GM21390 (cell line): ENCODE data around the gene TRAF4.
A peak's percentile ranks its signal among the peaks of the same experiment; 100 is the strongest.

Experiments used
- ATAC-seq: cut with Tn5 transposase; IDR thresholded peaks from one replicate; pipeline ENCODE4 v1.9.1; 2021; ENCODE audit not compliant: unreplicated experiment

TRAF4 gene

DNA sequence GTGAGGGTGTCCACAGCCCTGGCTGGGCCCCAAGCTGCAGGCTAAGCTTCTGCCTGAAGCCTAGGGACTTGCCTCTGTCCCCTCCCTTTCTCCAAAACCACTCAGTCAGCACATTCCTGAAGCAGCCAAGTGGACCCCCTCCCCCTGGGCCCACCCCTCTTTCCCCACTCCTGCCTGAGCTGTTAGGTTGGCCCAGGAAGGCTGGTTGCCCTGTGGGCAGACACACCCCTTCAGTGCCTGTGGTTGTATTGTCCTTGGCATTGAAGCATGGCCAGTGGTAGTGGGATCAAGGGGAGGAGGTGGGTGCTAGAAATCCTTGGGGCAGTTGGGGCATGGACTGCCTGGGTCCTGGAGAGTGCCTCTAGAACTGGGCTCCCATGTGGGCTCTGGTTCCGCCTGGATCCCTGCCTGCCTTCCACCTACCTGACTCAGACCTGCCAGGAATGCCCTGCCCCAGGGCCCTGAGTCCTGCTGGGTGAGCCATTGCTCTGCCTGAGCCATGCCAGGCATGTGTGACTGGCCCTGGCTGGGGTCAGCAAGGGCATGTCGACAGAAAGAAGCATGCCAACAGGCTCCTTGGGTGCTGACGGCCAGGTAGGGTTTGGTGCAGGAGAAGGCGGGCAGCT is 2.1 kb downstream of the TRAF4 start:
- no peak for ATAC-seq

DNA sequence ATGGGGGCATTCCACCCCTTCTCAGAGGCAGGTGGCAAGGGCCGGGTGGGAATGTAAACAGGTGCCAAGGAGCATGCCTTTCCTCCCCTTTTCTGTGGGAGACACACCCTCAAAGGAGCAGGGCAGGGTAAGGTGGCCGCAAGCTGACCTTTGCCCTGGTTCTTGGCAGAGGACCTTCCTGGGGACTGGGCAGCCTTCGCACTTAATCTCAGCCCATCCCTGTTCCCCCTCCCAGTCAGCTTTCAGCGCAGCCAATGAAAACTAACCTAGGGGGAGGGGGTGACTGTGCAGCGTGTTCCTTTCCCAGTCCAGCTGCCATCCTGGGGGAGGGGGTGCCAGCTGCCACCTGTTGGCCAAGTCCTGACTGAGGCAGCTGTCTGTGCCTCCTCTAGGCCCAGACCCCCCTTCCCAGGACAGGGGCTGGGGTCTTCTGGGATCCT is 2.8 kb downstream of the TRAF4 start:
- no peak for ATAC-seq

DNA sequence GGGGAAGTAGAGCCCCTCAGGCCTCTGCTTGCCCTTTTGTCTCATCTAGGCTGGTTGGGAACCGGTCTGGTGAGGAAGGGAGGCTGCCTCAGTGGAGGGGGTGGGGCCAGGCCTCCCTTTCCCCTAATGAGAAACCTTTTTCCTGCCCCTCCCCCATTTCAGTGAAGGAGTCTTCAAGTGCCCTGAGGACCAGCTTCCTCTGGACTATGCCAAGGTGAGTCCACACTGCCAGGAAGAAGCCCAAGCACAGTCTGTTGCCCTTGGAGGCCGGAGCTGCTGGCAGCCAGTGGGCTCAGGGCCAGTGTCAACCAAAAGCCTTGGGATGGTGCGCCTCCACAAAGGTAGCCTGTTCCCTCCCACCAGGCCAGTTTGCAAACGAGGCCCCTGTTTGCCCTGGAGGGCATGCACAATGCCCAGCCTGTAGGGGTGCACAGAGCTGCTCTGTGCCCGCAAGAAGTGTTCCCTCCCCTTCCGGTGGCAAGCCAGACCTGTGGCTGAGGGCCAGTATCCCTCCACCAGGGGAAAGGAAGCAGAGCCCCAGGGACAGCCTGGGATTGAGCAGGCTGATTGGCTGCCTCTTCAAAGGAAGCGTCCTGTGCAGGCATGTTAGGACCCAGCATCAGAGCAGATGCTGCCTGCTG is 3.4 kb downstream of the TRAF4 start:
- ATAC-seq: no peak

DNA sequence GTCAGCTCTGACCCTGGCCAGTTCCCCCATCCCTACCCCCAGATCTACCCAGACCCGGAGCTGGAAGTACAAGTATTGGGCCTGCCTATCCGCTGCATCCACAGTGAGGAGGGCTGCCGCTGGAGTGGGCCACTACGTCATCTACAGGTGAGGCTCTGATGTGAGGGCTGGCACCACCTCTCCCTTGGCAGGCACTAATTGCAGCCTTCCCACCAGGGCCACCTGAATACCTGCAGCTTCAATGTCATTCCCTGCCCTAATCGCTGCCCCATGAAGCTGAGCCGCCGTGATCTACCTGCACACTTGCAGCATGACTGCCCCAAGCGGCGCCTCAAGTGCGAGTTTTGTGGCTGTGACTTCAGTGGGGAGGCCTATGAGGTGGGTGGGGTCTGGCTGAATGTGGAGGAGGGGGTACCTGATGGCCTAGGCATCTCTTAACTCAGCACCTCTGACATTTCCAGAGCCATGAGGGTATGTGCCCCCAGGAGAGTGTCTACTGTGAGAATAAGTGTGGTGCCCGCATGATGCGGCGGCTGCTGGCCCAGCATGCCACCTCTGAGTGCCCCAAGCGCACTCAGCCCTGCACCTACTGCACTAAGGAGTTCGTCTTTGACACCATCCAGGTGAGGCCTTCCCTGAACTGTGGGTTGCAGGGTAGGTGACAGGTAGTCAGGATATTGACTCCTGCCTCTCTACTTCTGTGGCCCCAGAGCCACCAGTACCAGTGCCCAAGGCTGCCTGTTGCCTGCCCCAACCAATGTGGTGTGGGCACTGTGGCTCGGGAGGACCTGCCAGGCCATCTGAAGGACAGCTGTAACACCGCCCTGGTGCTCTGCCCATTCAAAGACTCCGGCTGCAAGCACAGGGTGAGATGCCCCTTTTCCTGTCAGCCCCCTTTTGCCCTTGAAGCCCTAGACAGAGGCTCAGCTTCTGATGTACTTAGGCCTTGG is 4.3 kb downstream of the TRAF4 start:
- ATAC-seq: no peak

DNA sequence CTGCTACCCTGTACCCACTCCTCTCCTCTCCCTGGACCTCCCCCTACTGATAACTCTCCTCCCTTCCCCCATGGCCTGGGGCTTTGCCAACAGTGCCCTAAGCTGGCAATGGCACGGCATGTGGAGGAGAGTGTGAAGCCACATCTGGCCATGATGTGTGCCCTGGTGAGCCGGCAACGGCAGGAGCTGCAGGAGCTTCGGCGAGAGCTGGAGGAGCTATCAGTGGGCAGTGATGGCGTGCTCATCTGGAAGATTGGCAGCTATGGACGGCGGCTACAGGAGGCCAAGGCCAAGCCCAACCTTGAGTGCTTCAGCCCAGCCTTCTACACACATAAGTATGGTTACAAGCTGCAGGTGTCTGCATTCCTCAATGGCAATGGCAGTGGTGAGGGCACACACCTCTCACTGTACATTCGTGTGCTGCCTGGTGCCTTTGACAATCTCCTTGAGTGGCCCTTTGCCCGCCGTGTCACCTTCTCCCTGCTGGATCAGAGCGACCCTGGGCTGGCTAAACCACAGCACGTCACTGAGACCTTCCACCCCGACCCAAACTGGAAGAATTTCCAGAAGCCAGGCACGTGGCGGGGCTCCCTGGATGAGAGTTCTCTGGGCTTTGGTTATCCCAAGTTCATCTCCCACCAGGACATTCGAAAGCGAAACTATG is 5.2 kb downstream of the TRAF4 start:
- no peak for ATAC-seq

DNA sequence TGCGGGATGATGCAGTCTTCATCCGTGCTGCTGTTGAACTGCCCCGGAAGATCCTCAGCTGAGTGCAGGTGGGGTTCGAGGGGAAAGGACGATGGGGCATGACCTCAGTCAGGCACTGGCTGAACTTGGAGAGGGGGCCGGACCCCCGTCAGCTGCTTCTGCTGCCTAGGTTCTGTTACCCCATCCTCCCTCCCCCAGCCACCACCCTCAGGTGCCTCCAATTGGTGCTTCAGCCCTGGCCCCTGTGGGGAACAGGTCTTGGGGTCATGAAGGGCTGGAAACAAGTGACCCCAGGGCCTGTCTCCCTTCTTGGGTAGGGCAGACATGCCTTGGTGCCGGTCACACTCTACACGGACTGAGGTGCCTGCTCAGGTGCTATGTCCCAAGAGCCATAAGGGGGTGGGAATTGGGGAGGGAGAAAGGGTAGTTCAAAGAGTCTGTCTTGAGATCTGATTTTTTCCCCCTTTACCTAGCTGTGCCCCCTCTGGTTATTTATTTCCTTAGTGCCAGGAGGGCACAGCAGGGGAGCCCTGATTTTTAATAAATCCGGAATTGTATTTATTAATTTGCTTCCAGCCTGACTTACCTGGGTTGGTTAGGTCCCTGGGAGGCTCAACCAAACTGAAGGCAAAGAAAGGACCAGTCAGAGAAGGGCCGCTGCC is 5.8 kb downstream of the TRAF4 start:
- ATAC-seq: no peak

DNA sequence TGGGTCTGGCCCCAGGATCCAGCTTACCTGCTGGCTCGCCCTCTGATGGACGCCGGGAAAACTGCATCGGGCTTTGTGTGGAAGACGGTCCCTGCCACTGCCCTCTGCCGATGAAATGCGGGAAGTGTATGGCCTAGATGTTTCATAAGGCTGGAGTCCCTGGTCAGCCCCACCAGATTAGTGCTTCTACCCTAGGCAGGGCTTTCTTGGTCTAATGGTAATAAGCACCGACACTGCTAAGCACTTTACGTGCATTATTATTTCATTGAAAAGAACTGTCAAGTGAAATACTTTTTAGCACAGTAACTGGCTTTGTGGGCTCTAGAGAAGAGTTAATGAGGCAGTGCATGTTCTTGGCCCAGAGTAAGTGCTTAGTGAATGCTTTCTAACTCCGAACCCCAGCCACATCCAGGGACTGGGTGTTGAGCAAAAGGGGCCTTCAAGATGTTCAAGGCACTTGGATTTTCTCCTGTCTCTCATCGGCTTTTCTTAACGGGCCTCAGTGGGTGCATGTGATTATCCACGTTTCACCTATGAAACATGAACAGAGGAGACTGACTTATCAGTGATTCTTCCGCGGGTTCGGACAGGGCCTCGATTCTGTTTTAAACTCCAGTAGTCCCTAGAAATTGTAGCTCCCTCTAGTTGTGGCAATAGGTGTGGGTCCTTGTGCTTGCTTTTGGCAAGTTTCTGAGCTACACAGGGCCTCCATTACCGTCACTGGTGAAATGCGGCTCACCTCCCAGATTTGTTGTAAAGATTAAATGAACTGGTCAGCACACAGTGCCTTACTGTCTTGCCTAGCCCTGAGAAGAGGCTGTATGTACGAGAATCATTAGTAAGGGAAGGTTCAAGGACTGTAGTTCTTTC is 6.6 kb downstream of the TRAF4 start:
- ATAC-seq: peak; percentile 65

DNA sequence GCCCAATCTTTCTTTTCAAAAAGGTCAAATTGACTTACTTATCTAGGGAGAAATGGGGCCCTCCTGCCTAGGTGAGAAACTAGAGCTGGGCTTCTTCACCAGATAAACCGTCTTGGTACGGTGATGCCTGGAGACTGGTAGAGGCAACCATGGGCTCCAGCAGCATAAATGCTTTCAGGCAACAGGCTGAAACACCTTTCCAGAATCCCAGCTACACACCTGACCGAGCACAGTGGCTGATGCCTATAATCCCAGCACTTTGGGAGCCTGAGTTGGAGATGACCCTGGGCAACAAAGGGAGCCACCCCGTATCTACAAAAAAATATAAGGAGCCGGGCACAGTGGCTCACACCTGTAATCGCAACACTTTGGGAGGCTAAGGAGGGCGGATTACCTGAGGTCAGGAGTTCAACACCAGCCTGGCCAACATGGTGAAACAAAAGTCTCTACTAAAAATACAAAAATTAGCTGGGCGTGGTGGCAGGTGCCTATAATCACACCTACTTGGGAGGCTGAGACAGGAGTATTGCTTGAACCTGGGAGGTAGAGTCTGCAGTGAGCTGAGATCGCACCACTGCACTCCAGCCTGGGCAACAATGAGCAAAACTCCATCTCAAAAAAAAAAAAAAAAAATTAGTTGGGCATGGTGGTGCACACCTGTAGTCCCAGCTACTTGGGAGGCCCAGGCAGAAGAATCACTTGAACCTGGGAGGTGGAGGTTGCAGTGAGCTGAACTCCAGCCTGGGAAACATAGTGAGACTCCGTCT is 8.0 kb downstream of the TRAF4 start:
- no peak for ATAC-seq

DNA sequence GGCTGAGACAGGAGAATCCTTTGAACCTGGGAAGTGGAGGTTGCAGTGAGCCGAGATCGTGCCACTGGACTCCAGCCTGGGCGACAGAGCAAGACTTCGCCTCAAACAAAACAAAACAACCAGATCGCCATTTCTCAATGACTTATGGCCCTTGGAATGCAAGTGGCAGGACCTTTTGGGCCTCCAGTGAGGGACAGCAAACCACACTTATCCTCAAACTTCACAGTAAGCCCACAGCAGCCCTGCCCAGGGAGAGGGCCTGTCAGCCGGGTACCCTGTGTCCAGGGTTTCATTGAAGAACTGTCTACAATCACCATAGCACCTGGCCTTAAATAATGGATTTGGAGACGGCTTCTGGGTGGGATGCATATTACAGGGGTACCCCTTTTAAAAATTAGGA is 11.7 kb downstream of the TRAF4 start:
- ATAC-seq: no peak

DNA sequence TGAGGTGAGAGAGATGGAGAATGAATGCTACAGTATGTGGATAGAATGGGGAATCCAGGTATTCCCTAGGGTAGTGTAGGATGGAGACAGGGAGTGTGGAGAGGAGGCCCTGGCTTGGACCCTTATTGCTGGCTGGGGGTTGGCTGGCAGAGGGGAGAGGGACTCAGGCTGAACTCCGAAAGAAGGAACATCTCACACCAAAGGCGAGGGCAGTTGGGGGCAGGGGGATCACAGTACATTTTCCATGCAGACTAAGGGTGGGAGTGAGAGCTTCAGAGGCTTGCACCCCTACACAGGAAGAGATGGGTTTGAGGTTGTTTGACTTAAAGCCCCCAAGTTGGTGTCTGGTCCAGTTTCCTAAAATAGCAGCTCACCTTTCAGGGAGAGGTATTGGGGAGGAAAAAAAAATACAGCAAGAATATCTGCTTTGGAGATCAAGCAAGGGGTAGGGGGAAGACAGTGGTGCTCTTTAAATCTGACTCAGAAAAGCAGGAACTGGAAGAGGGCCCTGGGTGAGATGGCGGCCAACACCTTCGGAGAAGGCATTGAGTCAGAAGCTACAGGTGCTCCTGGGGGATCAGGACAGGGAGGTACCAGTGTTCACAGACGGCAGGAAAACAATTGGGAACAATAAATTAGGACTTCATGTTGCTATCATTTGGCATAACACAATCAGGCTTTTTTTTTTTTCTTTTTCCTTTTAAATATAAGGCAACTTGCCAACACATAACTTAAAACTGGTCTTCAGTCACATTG is 12.4 kb downstream of the TRAF4 start:
- no peak for ATAC-seq

DNA sequence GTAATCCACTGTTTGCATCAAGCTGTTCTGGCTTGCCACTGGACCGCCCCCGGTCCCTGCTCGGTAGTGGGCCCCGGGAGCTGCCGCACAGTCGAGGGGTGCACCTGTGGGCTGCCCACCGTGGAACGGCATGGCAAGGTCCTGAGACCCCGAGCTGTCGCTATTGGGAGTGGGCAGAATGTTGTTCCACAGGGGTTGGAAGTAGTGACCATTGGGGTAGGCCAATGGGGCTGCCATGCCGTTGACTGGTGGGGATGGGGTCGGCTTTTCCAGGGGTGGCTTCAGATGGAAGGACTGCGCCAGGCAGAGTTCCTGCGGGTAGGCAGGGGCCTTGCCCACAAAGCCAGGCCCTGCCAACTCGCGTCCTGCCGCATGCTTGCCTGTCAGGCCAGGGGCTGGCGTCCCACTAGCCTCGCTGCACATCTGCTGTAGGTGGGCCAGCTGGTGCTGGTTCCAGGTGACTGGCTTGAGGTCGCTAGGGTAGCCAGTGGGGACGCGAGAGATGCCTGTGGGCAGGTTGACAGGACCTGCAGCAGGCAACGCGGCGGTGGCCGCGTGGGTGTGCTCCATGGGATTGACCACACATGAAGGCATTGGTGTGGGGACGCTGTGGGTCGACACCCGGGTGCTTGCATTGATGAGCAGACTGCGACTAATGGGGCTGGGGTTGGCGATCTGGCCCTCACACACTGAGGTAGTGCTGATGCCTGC is 14.8 kb downstream of the TRAF4 start:
- ATAC-seq: no peak

DNA sequence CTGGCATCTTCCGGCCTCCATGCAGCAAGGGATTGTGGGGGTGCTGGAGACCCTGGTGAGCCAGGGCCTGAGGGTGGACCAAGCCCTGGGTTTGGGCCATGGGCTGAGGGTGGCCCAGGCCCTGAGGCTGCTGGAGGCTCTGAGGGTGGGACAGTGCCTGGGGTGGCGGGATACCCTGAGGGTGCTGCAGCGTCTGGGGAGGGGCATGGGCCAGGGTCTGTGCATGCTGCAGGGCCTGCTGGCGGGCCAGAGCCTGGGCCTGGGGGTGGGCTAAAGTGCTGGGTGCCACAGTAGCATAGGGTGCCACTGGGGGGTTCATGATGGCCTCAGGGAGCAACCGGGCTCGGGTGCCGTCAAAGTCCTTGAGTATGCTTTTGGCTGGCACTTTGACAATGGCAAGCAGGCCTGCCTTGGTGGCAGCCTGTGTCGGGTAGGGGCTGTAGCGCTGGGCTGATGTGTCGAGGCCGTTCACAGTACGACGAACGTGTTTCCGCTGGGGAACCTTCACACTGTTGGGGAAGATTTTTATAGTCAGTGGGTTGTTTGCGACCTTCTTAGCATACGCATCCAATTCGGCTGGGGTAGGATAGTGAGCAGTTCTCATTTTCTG is 15.6 kb downstream of the TRAF4 start:
- ATAC-seq: no peak

DNA sequence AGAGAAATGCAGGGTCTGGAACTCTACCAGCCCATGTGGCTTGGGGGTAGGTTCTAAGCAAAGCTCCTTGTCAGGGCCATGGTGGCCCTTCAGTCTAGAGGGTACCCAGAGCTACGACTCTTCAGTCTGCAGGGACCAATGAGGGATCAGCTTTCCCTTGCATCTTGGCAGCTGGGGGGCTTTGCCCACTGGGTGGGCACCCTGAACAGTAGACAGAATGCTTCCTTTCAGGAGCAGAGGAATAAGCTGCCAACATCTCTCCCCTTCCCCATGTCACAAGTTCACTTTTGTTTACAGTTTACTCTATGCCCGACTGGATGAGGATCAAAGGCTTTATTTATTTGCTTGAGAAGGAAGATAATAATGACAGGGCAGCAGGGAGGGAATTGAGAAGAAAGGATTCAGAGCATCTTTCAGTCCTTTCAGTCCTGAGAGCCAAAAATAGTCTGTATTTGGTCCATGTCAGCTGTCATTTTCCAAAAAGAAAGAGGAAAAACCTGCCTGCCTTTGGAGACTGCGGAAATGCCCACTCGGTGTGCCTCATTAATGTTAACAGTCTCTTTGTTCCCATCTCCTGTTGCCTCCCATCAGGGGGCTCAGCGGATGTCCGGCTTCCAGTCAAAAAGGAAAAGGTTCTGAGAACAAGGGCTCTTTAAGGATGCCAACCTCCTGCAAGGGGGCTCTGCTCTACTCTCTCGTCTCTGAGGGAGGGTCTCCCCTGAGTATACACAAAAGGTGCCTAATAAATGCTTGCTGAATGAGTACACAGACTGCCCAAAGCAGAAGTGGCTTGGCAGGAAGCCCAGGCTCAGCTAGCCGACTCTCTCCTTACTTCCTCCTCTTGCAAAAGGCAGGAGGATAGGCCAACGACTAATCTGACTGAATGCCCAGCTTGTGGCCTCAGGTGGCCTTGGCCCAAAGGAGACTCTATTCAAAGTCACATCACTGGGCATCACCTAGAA is 17.1 kb downstream of the TRAF4 start:
- ATAC-seq: no peak

DNA sequence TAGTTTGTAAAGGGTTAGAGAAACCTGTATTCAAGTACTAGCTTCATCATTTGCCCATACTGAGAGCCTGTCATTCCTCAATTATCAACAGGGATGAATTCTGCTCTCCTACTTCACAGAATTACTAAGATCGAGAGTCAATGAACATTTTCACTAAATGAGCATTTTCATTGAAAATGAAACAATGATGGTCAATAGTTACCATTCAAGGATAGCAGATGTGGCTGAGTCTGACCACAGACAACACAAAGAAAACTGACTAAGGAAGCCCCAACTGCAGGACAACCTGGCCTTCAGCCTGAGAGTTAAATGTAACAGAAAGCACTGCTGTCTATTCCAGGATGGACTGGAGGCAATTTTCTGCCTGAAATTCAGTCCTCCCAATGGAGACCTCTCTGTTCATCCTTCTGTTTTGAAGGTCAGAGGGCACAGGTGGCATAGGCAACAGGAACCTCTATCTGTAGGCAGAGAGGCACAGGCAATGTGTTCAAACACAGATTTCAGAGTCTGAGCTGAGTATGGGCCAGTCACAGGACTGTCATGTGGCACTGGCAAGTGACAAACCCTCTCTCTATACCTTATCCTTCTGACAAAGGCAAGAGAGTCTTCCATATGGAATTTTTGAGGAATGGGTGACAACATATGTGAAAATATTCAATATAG is 19.5 kb downstream of the TRAF4 start:
- ATAC-seq: no peak

DNA sequence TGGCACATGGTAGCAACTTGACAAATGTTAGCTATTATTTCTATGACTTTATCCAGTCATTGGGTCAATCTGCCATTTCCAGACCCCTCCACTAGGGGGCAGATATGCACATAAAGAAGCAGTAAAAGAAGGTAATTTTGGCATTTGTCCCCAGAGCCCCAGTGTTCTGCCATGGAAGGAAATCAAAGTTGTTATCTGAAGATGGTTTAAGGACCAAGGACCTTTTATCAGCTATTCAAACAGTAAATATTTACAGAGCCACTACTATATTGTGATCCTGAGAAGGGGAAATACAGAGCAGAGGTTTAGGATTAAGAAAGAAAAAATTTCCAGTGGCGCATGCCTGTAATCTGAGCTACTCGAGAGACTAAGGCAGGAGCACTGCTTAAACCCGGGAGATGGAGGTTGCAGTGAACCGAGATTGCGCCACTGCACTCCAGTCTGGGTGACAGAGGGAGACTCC is 20.0 kb downstream of the TRAF4 start:
- ATAC-seq: no peak

DNA sequence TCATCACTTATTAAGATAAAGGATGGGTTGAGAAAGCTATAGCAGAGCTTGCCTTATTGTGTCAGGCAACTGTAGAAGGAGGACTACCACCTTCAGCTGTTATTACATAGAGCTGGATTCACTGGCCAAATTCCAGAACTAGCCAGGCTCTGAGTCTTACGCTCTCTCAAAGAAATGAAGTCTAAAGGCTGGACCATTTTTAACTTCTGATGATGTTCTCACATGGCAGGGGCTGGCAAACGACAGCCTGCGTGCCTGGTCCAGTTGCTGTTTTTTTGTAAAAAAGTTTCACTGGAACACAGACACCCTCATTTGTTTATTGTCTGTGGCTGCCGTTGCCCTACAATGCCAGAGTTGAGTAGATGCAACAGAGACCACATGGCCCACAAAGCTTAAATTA is 21.2 kb downstream of the TRAF4 start:
- no peak for ATAC-seq
